SH-SY5Y (cell line): ENCODE measurements around the gene DZIP1.

Source experiments
- GATA2 ChIP-seq: IDR thresholded peaks from 2 replicates; pipeline ENCODE4 v1.6.1; 2011; ENCODE audit warnings: mild to moderate bottlenecking, low read depth, low read length
- GATA3 ChIP-seq: IDR thresholded peaks from 2 replicates; pipeline ENCODE4 v1.6.1; 2011; ENCODE audit warnings: low read depth, mild to moderate bottlenecking, low read length, moderate library complexity

GRCh38 chr13:95608640-95609323 is 35.7 kb downstream of the DZIP1 start:
- TF ChIP-seq GATA3: no peak
- TF ChIP-seq GATA2: no peak
